Naive thymus-derived CD4-positive, alpha-beta T cell (primary cell): Measurements from ENCODE around the gene XRCC6. TPM values are rescaled to one million over a fixed set of nuclear protein-coding genes. Genes with fewer than 3 reads are reported as not detected.
A peak's percentile ranks its signal among the peaks of the same experiment; 100 is the strongest.

Experiments used
- ATAC-seq: fragments of 150-1000 bp; cut with Tn5 transposase; 2 replicates; pipeline ENCODE4 v1.10.0; 2021; ENCODE audit warnings: mild to moderate bottlenecking, moderate library complexity
- CTCF ChIA-PET: fragments of 350-600 bp; sonication (Branson Sonifier 250); formaldehyde crosslinking; loops from one replicate; lab custom pipeline; 2021; ENCODE audit warnings: antibody characterized with exemption; lab: Charles Lee
- POLR2A ChIA-PET: fragments of 350-600 bp; sonication (Branson Sonifier 250); formaldehyde crosslinking; loops from one replicate; lab custom pipeline; 2021; ENCODE audit warnings: antibody characterized with exemption, inconsistent platforms; lab: Charles Lee
- DNase-seq, 9 donors: peaks; one replicate each; pipeline versions ENCODE4 v3.0.0 to v3.0.0-alpha.2; 2020 to 2022; ENCODE audit warnings: mixed read lengths in 1 of 9
- H3K27ac ChIP-seq: one replicate; pipeline ENCODE4 v1.7.0; 2013; ENCODE audit warnings: mild to moderate bottlenecking, low read depth, low read length, moderate library complexity
- H3K27me3 ChIP-seq, 2 donors: one replicate each; pipeline ENCODE4 v1.7.0; 2013; ENCODE audit warnings: low read length in 2 of 2, mild to moderate bottlenecking in 2 of 2, moderate library complexity in 2 of 2; ENCODE audit not compliant: control insufficient read depth in 2 of 2, insufficient read depth in 2 of 2
- H3K36me3 ChIP-seq, 3 experiments: 1 replicate in 2 of 3; 2 replicates in 1 of 3; pipeline ENCODE4 v1.7.0; 2013; ENCODE audit warnings: low read length in 3 of 3, mild to moderate bottlenecking in 3 of 3, moderate library complexity in 1 of 3; ENCODE audit not compliant: insufficient read depth in 3 of 3, control insufficient read depth in 2 of 3
- H3K4me1 ChIP-seq, 2 donors: one replicate each; pipeline ENCODE4 v1.7.0; 2013; ENCODE audit warnings: low read length in 2 of 2, mild to moderate bottlenecking in 2 of 2, moderate library complexity in 1 of 2; ENCODE audit not compliant: control insufficient read depth in 2 of 2, insufficient read depth in 2 of 2
- H3K4me3 ChIP-seq: 2 replicates; pipeline ENCODE4 v1.7.0; 2013; ENCODE audit warnings: mild to moderate bottlenecking, low read length
- H3K9me3 ChIP-seq, 3 experiments: 1 replicate in 2 of 3; 2 replicates in 1 of 3; pipeline ENCODE4 v1.7.0; 2013; ENCODE audit warnings: low read length in 3 of 3; ENCODE audit not compliant: control insufficient read depth in 2 of 3
- H3K27ac Mint-ChIP-seq, 9 donors: one replicate each; pipeline ENCODE4 v1.8.0; 2020 to 2022; ENCODE audit warnings: mixed read lengths in 9 of 9, mild to moderate bottlenecking in 8 of 9, moderate library complexity in 5 of 9, inconsistent platforms in 2 of 9
- H3K27me3 Mint-ChIP-seq, 5 donors: one replicate each; pipeline ENCODE4 v1.8.0; 2021 to 2022; ENCODE audit warnings: mixed read lengths in 5 of 5, mild to moderate bottlenecking in 1 of 5
- H3K36me3 Mint-ChIP-seq, 5 donors: one replicate each; pipeline ENCODE4 v1.8.0; 2020 to 2022; ENCODE audit warnings: mixed read lengths in 5 of 5, mild to moderate bottlenecking in 3 of 5, inconsistent platforms in 1 of 5
- H3K4me1 Mint-ChIP-seq, 7 donors: one replicate each; pipeline ENCODE4 v1.8.0; 2020 to 2022; ENCODE audit warnings: mixed read lengths in 7 of 7, mild to moderate bottlenecking in 3 of 7, inconsistent platforms in 1 of 7
- H3K4me3 Mint-ChIP-seq, 10 donors: one replicate each; pipeline ENCODE4 v1.8.0; 2020 to 2022; ENCODE audit warnings: mild to moderate bottlenecking in 10 of 10, mixed read lengths in 10 of 10, moderate library complexity in 6 of 10, inconsistent platforms in 2 of 10
- H3K9me3 Mint-ChIP-seq, 11 donors: one replicate each; pipeline ENCODE4 v1.8.0; 2020 to 2022; ENCODE audit warnings: mixed read lengths in 11 of 11, mild to moderate bottlenecking in 4 of 11, inconsistent platforms in 1 of 11, moderate library complexity in 1 of 11
- intact Hi-C, 2 donors: fragments of 100-400 bp; cut with micrococcal nuclease; formaldehyde crosslinking; loops; one replicate each; pipeline ENCODE4 v1.15.1; 2023
- polyA plus RNA-seq, 2 donors: library from polyadenylated mRNA; unstranded; fragments of 300-500 nt; fragmentation: Illumina TruSeq; gene quantifications; one replicate each; pipeline ENCODE4 v1.2.3, GENCODE V29; 2021
- total RNA-seq, 6 experiments: library from RNA in 5 of 6; stranded (reverse) in 5 of 6; gene quantifications; 1 replicate in 5 of 6; 2 replicates in 1 of 6; pipeline ENCODE4 v1.2.3 and lab custom pipeline; 2021 to 2026

XRCC6 gene
- total and polyA plus RNA-seq, 7 experiments from 2014 or later, result 139 to 542 (median 168) TPM

DNA sequence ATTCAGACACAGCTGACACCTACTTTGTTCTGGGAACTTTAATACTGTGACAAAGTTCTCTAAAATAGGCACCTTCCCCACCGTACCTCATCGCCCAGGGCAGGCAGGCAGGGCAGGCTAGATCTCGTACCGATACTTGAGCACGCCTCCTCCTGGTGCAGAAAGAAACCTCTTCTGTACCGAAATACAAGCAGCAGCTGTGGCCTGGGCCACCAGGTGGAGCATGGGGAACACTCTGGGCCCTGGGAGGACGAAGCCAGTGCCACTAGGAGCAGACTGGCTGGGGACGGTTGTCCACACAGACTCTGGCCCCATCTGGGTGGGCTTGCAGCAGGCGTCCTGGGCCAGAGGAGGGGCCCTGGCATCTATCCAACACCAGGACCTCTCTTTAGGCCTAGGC, 44.2 kb upstream of the XRCC6 start:
- peak; percentile 67 for ATAC-seq
- no peak overlapping the region for H3K4me3 ChIP-seq
- Mint-ChIP-seq H3K36me3 (peaks cover 0 to 19% (median 3%) of the 10 kb centered on the region in 5 donors), H3K4me3 (no peak overlapping the region), H3K9me3 (no peaks in the 10 kb centered on the region), H3K4me1 (peaks cover 0 to 5% (median 0%) of the 10 kb centered on the region in 7 donors), H3K27me3 (no peaks in the 10 kb centered on the region), H3K27ac (no peak overlapping the region)
- H3K27ac ChIP-seq, result no peak overlapping the region
- H3K36me3 ChIP-seq, result peaks cover 0 to 62% (median 0%) of the 10 kb centered on the region in 3 experiments
- intact Hi-C loops, result loop anchor here in 1 of 2 donors (1.0 kb wide), 1 partner anchor 13 kb away; no protein-coding TSS in a partner anchor
- no peaks in the 10 kb centered on the region for H3K4me1 ChIP-seq
- no peaks in the 10 kb centered on the region for H3K9me3 ChIP-seq
- ChIA-PET POLR2A (no interaction called here), CTCF (interaction anchor here (0.6 kb wide), 1 partner anchor 39 kb away, joined by 3 read pairs; no protein-coding TSS in a partner anchor)
- H3K27me3 ChIP-seq, result no peaks in the 10 kb centered on the region
- peak in 5 of 9 donors; percentile 10 to 31 (median 22) for DNase-seq

DNA sequence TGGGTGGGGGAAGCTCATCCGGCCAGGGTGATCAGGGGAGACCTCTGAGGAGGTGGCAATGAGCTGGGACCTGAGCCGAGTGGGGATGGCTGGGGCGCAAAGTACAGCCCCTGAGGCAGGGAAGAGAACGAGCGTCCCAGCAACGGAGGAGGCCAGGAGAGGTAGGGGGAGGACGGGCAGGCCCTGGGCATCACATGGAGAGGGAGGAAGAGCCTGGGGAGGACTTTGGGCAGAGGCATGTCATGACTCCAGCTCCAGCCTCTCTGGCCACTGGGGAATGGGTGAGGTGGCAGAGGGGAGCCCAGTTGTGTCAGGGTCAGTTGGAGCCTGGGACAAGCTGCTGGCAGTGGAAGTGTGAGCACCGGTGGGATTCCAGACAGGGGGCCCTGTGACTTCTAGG, 43.0 kb upstream of the XRCC6 start:
- Histone ChIP-seq H3K36me3 (peaks cover 0 to 74% (median 0%) of the 10 kb centered on the region in 3 experiments), H3K27ac (no peak overlapping the region), H3K27me3 (no peaks in the 10 kb centered on the region), H3K4me3 (no peak overlapping the region), H3K9me3 (no peaks in the 10 kb centered on the region), H3K4me1 (no peaks in the 10 kb centered on the region)
- Mint-ChIP-seq H3K27ac (no peak overlapping the region), H3K4me1 (peaks cover 0 to 5% (median 0%) of the 10 kb centered on the region in 7 donors), H3K9me3 (no peaks in the 10 kb centered on the region), H3K36me3 (peaks cover 0 to 27% (median 4%) of the 10 kb centered on the region in 5 donors), H3K27me3 (no peaks in the 10 kb centered on the region), H3K4me3 (no peak overlapping the region)
- DNase-seq (no peak), ATAC-seq (no peak)
- ChIA-PET CTCF (no interaction called here), POLR2A (no interaction called here)
- intact Hi-C loops, result no loop called here

DNA sequence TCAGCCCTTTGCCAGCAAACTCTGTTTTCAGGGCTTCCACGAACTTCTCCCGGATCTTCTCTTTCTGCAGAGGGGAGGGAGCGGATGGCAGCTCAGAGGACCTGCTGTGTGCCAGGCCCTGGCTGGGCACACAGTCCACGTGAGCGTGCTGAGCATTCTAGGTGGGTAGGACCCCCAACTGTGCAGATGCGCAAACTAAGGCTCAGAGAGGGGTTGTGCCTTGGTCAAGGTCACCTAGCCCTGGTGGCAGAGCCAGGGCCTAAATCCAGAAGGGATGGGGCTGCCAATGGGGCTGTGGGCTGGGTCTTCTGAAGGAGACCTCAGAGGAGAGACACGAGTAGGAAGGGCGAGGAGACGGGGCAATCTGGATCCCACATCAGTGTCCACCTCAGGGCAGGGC, 42.3 kb upstream of the XRCC6 start:
- H3K9me3 ChIP-seq, result no peaks in the 10 kb centered on the region
- ATAC-seq (no peak), DNase-seq (no peak)
- Mint-ChIP-seq H3K27me3 (no peaks in the 10 kb centered on the region), H3K4me1 (peaks cover 0 to 5% (median 0%) of the 10 kb centered on the region in 7 donors), H3K27ac (no peak overlapping the region), H3K36me3 (peaks cover 0 to 30% (median 4%) of the 10 kb centered on the region in 5 donors), H3K9me3 (no peaks in the 10 kb centered on the region), H3K4me3 (no peak overlapping the region)
- intact Hi-C loops, result no loop called here
- peaks cover 0 to 81% (median 0%) of the 10 kb centered on the region in 3 experiments for H3K36me3 ChIP-seq
- no peak overlapping the region for H3K27ac ChIP-seq
- H3K27me3 ChIP-seq, result no peaks in the 10 kb centered on the region
- no peak overlapping the region for H3K4me3 ChIP-seq
- ChIA-PET CTCF (no interaction called here), POLR2A (no interaction called here)
- no peaks in the 10 kb centered on the region for H3K4me1 ChIP-seq

DNA sequence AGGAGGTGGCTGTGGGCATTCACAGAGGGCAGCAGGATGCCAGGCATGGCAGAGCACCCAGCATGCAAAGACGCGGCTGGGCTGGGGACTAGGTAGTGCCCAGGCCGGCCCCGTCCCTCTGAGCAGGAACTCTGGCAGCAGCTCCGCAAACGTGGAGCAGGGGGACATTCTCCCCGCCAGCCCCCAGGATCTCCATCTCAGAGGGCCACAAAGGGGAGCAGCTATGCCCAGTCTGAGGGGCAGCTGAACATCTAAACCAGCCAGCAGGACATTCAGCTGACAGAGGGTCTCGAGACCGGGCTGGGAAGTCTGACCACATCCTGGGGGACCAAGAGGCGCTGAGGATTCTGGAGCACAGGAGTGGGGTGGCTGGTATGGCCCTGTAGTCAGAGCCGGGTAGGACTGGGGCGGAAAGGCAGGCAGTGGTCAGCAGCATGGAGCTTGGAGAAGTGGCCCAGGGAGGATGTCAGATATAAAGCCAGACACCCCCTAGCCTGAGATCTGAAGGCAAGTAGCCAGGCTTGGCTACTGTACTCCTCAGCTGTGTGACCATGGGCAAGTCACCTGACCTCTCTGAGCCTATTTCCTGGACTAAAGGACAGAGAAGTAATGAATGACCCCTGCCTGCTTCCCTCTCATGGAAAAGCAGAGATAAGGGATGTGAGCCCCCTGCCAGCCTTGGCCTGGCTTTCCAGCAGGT, 41.6 kb upstream of the XRCC6 start:
- no peaks in the 10 kb centered on the region for H3K27me3 Mint-ChIP-seq
- Histone ChIP-seq H3K4me1 (no peaks in the 10 kb centered on the region), H3K27me3 (no peaks in the 10 kb centered on the region), H3K36me3 (peaks cover 0 to 88% (median 0%) of the 10 kb centered on the region in 3 experiments), H3K9me3 (no peaks in the 10 kb centered on the region), H3K27ac (no peak overlapping the region), H3K4me3 (no peak overlapping the region)
- H3K36me3 Mint-ChIP-seq, result peaks cover 0 to 33% (median 4%) of the 10 kb centered on the region in 5 donors
- intact Hi-C loops, result no loop called here
- ChIA-PET CTCF (interaction anchor here (1.4 kb wide), 1 partner anchor 176 kb away, joined by 3 read pairs; no protein-coding TSS in a partner anchor), POLR2A (interaction anchor here (0.6 to 0.7 kb wide), 2 partner anchors 18 to 116 kb away, joined by 3 to 7 read pairs; no protein-coding TSS in a partner anchor)
- no peak overlapping the region for H3K27ac Mint-ChIP-seq
- H3K9me3 Mint-ChIP-seq, result no peaks in the 10 kb centered on the region
- H3K4me3 Mint-ChIP-seq, result no peak overlapping the region
- DNase-seq, result no peak
- peaks cover 0 to 5% (median 0%) of the 10 kb centered on the region in 7 donors for H3K4me1 Mint-ChIP-seq
- ATAC-seq, result no peak

DNA sequence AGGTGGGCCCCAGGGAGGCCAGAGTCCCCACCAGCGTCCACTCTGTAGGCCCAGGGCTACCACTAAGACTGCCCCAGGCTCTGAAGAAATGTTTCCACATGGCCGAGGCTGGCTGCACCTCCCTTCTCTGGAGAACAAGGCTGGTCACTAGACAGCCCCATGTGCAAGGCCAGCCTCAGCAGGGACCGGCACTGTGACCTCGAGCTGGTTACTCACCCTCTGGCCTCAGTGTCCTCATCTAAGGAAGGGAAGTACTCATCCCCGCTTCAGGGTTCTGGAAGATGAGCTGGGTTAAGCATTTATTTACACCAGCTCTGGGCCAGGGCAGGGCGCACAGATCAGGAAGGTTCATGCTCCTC, 41.1 kb upstream of the XRCC6 start:
- no peaks in the 10 kb centered on the region for H3K9me3 ChIP-seq
- DNase-seq, result no peak
- Mint-ChIP-seq H3K9me3 (no peaks in the 10 kb centered on the region), H3K27me3 (no peaks in the 10 kb centered on the region), H3K4me1 (peaks cover 0 to 5% (median 0%) of the 10 kb centered on the region in 7 donors), H3K36me3 (peaks cover 0 to 38% (median 4%) of the 10 kb centered on the region in 5 donors), H3K4me3 (no peak overlapping the region), H3K27ac (no peak overlapping the region)
- no peak for ATAC-seq
- intact Hi-C loops, result no loop called here
- POLR2A ChIA-PET, result interaction anchor here (0.7 kb wide), 1 partner anchor 17 kb away, joined by 3 read pairs; no protein-coding TSS in a partner anchor
- CTCF ChIA-PET, result interaction anchor here (1.4 kb wide), 1 partner anchor 176 kb away, joined by 3 read pairs; no protein-coding TSS in a partner anchor
- H3K27ac ChIP-seq, result no peak overlapping the region
- no peak overlapping the region for H3K4me3 ChIP-seq
- H3K4me1 ChIP-seq, result no peaks in the 10 kb centered on the region
- H3K36me3 ChIP-seq, result peaks cover 0 to 93% (median 2%) of the 10 kb centered on the region in 3 experiments
- H3K27me3 ChIP-seq, result no peaks in the 10 kb centered on the region

DNA sequence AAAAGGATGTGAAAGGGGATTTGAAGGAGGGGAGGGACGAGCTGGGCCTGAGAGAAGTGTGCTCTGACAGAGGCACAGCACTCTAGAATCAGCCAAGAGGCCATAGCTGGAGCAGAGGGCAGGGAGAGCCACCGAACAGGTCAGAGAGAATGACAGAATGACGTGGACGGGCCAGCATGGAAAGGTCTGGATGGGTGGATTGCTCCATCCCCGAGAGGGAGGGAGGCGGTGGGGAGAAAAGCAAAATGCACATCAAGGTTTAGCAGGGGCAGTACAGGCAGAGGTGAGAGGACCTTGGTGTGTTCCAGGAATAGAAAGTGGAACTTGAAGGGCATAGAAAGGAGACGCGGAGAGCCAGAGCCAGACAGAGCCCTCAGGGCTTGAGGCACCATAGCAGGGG, 38.4 kb upstream of the XRCC6 start:
- DNase-seq (no peak), ATAC-seq (no peak)
- Histone ChIP-seq H3K4me3 (no peak overlapping the region), H3K4me1 (no peaks in the 10 kb centered on the region), H3K9me3 (no peaks in the 10 kb centered on the region), H3K27ac (no peak overlapping the region), H3K27me3 (no peaks in the 10 kb centered on the region), H3K36me3 (peaks cover 0 to 70% (median 3%) of the 10 kb centered on the region in 3 experiments)
- Mint-ChIP-seq H3K4me1 (peaks cover under 1 to 12% (median 6%) of the 10 kb centered on the region in 7 donors), H3K9me3 (no peaks in the 10 kb centered on the region), H3K4me3 (no peak overlapping the region), H3K27me3 (no peaks in the 10 kb centered on the region), H3K36me3 (peaks cover 0 to 28% (median 4%) of the 10 kb centered on the region in 5 donors), H3K27ac (peak overlapping the region in 2 of 9 donors; percentile 32 to 75)
- POLR2A ChIA-PET, result no interaction called here
- CTCF ChIA-PET, result no interaction called here
- intact Hi-C loops, result no loop called here
